Measurements from ENCODE around the gene PCNX4.

DNA sequence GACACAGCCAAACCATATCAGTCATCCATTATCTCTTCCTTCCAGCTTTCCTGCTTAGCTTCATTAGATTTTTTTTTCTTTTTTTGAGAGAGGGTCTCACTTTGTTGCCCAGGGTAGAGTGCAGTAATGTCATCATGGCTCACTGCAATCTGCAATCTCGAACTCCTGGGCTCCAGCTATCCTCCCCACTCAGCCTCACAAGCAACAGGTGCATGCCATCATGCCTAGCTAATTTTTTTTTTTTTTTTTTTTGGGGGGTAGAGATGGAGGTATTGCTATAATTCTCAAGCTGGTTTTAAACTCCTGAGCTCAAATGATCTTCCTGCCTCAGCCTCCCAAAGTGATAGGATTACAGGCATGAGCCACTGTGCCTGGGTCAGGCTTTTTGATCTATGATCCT, 119.0 kb downstream of the PCNX4 start:
- TF ChIP-seq POLR2A (IDR thresholded peaks at IDR 0.05) (no peak), POLR2AphosphoS5 (IDR thresholded peaks at IDR 0.05) (no peak)
- TF ChIP-seq, protein P1, sequence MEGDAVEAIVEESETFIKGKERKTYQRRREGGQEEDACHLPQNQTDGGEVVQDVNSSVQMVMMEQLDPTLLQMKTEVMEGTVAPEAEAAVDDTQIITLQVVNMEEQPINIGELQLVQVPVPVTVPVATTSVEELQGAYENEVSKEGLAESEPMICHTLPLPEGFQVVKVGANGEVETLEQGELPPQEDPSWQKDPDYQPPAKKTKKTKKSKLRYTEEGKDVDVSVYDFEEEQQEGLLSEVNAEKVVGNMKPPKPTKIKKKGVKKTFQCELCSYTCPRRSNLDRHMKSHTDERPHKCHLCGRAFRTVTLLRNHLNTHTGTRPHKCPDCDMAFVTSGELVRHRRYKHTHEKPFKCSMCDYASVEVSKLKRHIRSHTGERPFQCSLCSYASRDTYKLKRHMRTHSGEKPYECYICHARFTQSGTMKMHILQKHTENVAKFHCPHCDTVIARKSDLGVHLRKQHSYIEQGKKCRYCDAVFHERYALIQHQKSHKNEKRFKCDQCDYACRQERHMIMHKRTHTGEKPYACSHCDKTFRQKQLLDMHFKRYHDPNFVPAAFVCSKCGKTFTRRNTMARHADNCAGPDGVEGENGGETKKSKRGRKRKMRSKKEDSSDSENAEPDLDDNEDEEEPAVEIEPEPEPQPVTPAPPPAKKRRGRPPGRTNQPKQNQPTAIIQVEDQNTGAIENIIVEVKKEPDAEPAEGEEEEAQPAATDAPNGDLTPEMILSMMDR (IDR thresholded peaks at IDR 0.05) = no peak

Measured in prostate gland (tissue), 2 donors.